NT2/D1 (cell line): ENCODE measurements around the gene RUNX1.

ENCODE experiments used
- SUZ12 ChIP-seq: IDR thresholded peaks from 2 replicates; pipeline ENCODE4 v1.6.1; 2011; ENCODE audit not compliant: insufficient read length, insufficient read depth; ENCODE audit errors: extremely low read depth
- YY1 ChIP-seq: IDR thresholded peaks from 2 replicates; pipeline ENCODE4 v1.6.1; 2011; ENCODE audit not compliant: insufficient read length, insufficient read depth
- ZNF274 ChIP-seq: IDR thresholded peaks from 2 replicates; pipeline ENCODE4 v1.6.1; 2011; ENCODE audit warnings: mild to moderate bottlenecking, low read depth, low read length

- TF ChIP-seq SUZ12: no peak
- no peak for TF ChIP-seq ZNF274
- TF ChIP-seq YY1: no peak
Observed at GRCh38 chr21:34969423-34970166, 79.5 kb downstream of the RUNX1 start.
